K562 (cell line): Measurements from ENCODE around the gene C16orf92. TPM values are rescaled to one million over a fixed set of nuclear protein-coding genes. Genes with fewer than 3 reads are reported as not detected.

Experiments
- ATAC-seq: fragments of 200-7000 bp; cut with Tn5 transposase; 3 replicates; pipeline ENCODE4 v1.9.1; 2020; ENCODE audit warnings: moderate library complexity
- BruUV-seq: library from RNA; stranded (reverse); fragments of 400-500 nt; replicated peaks from 2 replicates; lab custom pipeline; 2021; lab: Mats Ljungman, UMichigan
- CTCF ChIA-PET: fragments of 300-600 bp; formaldehyde crosslinking; extraction: SDS; loops from one replicate; lab custom pipeline; 2021; ENCODE audit warnings: low intra/inter-chr PET ratio; lab: Yijun Ruan, JAX
- POLR2A ChIA-PET: fragments of 300-600, 350-650 bp; sonication (Branson Sonifier 250); formaldehyde crosslinking; extraction: SDS; loops from one replicate; lab custom pipeline; 2021; ENCODE audit warnings: antibody characterized with exemption, inconsistent platforms; lab: Yijun Ruan, JAX
- DNase-seq, 4 experiments: peaks; one replicate each; pipeline versions ENCODE4 v3.0.0 to v3.0.0-alpha.2; 2011 to 2018; ENCODE audit warnings: low spot score in 3 of 4, mixed read lengths in 3 of 4; ENCODE audit errors: extremely low read depth in 1 of 4
- FAIRE-seq: peaks from 2 replicates; lab custom pipeline; 2011; peaks lifted over from hg19 to GRCh38; lab: Jason Lieb, UNC
- H2AFZ ChIP-seq: 2 replicates; pipeline ENCODE4 v1.6.0; 2011; ENCODE audit warnings: low read depth, low read length, control low read depth, inconsistent platforms
- H3K27ac ChIP-seq: fragments of 200-600 bp; 3 replicates; pipeline ENCODE4 v1.8.0; 2011; ENCODE audit warnings: low read depth, mild to moderate bottlenecking, control low read depth, inconsistent platforms, low read length, moderate library complexity, mixed read lengths; ENCODE audit errors: extremely low read depth
- H3K27me3 ChIP-seq, 2 experiments: fragments of 300-600 bp in 1 of 2; 2 replicates in 1 of 2; 3 replicates in 1 of 2; pipeline versions ENCODE4 v1.6.0 to v1.8.0; 2011; ENCODE audit warnings: inconsistent platforms in 2 of 2, low read length in 2 of 2, mild to moderate bottlenecking in 1 of 2, mixed read lengths in 1 of 2, moderate library complexity in 1 of 2; ENCODE audit not compliant: control insufficient read depth in 2 of 2, insufficient read depth in 2 of 2
- H3K36me3 ChIP-seq: fragments of 300-600 bp; 3 replicates; pipeline ENCODE4 v1.8.0; 2011; ENCODE audit warnings: mild to moderate bottlenecking, low read length, inconsistent platforms; ENCODE audit not compliant: control insufficient read depth, insufficient read depth
- H3K4me1 ChIP-seq, 2 experiments: fragments of 200-600 bp in 1 of 2; replicated peaks in 1 of 2; 2 replicates in 1 of 2; 3 replicates in 1 of 2; pipeline versions ENCODE4 v1.5.1 to v1.8.0; 2011; ENCODE audit warnings: inconsistent platforms in 2 of 2, low read length in 2 of 2, mild to moderate bottlenecking in 1 of 2, mixed read lengths in 1 of 2, moderate library complexity in 1 of 2; ENCODE audit not compliant: control insufficient read depth in 2 of 2, insufficient read depth in 2 of 2
- H3K4me2 ChIP-seq: 2 replicates; pipeline ENCODE4 v1.6.1; 2011; ENCODE audit warnings: low read length, control low read depth, inconsistent platforms, mixed read lengths; ENCODE audit not compliant: insufficient read depth
- H3K4me3 ChIP-seq: fragments of 200-600 bp; sonication (generic), shearing (Covaris generic); 2 replicates; pipeline ENCODE4 v1.5.1; 2016; ENCODE audit warnings: control low read depth, inconsistent platforms
- H3K79me2 ChIP-seq: fragments of 200-600 bp; 3 replicates; pipeline ENCODE4 v1.8.0; 2011; ENCODE audit warnings: low read length, inconsistent platforms; ENCODE audit not compliant: control insufficient read depth, insufficient read depth
- H3K9ac ChIP-seq, 2 experiments: 2 replicates each; pipeline versions ENCODE4 v1.6.0 to v1.6.1; 2011; ENCODE audit warnings: low read depth in 2 of 2, low read length in 2 of 2, control low read depth in 1 of 2, inconsistent platforms in 1 of 2, mild to moderate bottlenecking in 1 of 2, mixed read lengths in 1 of 2; ENCODE audit not compliant: insufficient read depth in 1 of 2
- H3K9me1 ChIP-seq: one replicate; pipeline ENCODE4 v1.6.0; 2011; ENCODE audit warnings: inconsistent platforms, mild to moderate bottlenecking, low read length, moderate library complexity; ENCODE audit not compliant: control insufficient read depth, insufficient read depth
- H3K9me3 ChIP-seq: replicated peaks from 2 replicates; pipeline ENCODE4 v1.5.1; 2011; ENCODE audit warnings: low read depth, low read length, inconsistent platforms; ENCODE audit not compliant: control insufficient read depth, insufficient read depth
- H4K20me1 ChIP-seq: replicated peaks from 2 replicates; pipeline ENCODE4 v1.6.1; 2011; ENCODE audit warnings: low read length, inconsistent platforms, mixed read lengths; ENCODE audit not compliant: control insufficient read depth, insufficient read depth
- RFX1 ChIP-seq: fragments of 450-650 bp; IDR thresholded peaks from 2 replicates; pipeline ENCODE4 v1.6.1; 2016; ENCODE audit warnings: mild to moderate bottlenecking, moderate library complexity
- ZNF184 ChIP-seq: sonication (generic); formaldehyde crosslinking; IDR thresholded peaks from 2 replicates; pipeline ENCODE4 v1.5.0; 2020; ENCODE audit warnings: missing genetic modification reagents
- ZNF23 ChIP-seq: fragments of 250-450 bp; sonication (Bioruptor Pico); IDR thresholded peaks from 2 replicates; pipeline ENCODE4 v1.4.0; 2020; ENCODE audit warnings: mild to moderate bottlenecking
- WGBS: fragments of 100-300 bp; shearing (Covaris generic); methylation state at CpG from one replicate; pipeline ENCODE4 v1.1.6; 2016; ENCODE audit warnings: low coverage, mixed read lengths; ENCODE audit not compliant: insufficient coverage; ENCODE audit errors: missing lambda C conversion rate; 5-methylcytosine and 5-hydroxymethylcytosine counted together
- in situ Hi-C: fragments of 300-500 bp; cut with MboI; formaldehyde crosslinking; loops from 4 replicates; pipeline ENCODE4 v1.15.0; 2018; ENCODE audit warnings: inconsistent platforms, mixed read lengths
- intact Hi-C: fragments of 100-400 bp; cut with micrococcal nuclease; formaldehyde crosslinking; loops from 2 replicates; pipeline ENCODE4 v1.14.2; 2022
- polyA plus RNA-seq, 8 experiments: library from polyadenylated mRNA; depleted of rRNA in 4 of 8; stranded (reverse) in 5 of 8; unstranded in 3 of 8; fragments of >200 nt; fragmentation: Nextera tagmentation in 2 of 8; fragmentation: Illumina TruSeq in 1 of 8; extraction: Ambion mirVana in 2 of 8; extraction: Trizol in 1 of 8; gene quantifications; 2 replicates each; pipeline versions ENCODE4 v1.2.1 to v1.2.3, GENCODE V29; 2011 to 2014; ENCODE audit warnings: inconsistent platforms in 1 of 8, missing spikeins in 1 of 8
- total RNA-seq, 7 experiments: library from RNA; depleted of rRNA in 6 of 7; stranded (reverse); fragments of >200 nt in 6 of 7; fragmentation: Illumina TruSeq in 2 of 7; extraction: Trizol in 2 of 7; gene quantifications; 2 replicates each; pipeline versions ENCODE4 v1.2.1 to v1.2.3, GENCODE V29; 2011 to 2021; ENCODE audit warnings: low replicate concordance in 1 of 7
- TF ChIP-seq, protein P1 (sequence below): sonication (generic); formaldehyde crosslinking; IDR thresholded peaks from 2 replicates; pipeline ENCODE4 v1.9.0; 2022; ENCODE audit warnings: mild to moderate bottlenecking, missing genetic modification reagents
- TF ChIP-seq, protein P2 (sequence below): sonication (generic); IDR thresholded peaks from 2 replicates; pipeline ENCODE4 v1.6.1; 2016
- TF ChIP-seq, protein P3 (sequence below): fragments of 450-650 bp; formaldehyde crosslinking; IDR thresholded peaks from 2 replicates; pipeline ENCODE4 v1.4.0; 2020; ENCODE audit warnings: mild to moderate bottlenecking, moderate library complexity
- TF ChIP-seq, protein P4 (sequence below), 2 experiments: fragments of 450-650 bp in 1 of 2; sonication (generic) in 1 of 2; formaldehyde crosslinking in 1 of 2; IDR thresholded peaks; 2 replicates each; pipeline versions ENCODE4 v1.7.1 to v1.9.0; 2016 to 2022; ENCODE audit warnings: inconsistent platforms in 1 of 2, mild to moderate bottlenecking in 1 of 2, missing genetic modification reagents in 1 of 2

C16orf92 gene
- total and polyA plus RNA-seq, 9 of the 15 experiments (the other 6 are each of a cell fraction or from before 2014, with no cell fraction given), result not detected

DNA sequence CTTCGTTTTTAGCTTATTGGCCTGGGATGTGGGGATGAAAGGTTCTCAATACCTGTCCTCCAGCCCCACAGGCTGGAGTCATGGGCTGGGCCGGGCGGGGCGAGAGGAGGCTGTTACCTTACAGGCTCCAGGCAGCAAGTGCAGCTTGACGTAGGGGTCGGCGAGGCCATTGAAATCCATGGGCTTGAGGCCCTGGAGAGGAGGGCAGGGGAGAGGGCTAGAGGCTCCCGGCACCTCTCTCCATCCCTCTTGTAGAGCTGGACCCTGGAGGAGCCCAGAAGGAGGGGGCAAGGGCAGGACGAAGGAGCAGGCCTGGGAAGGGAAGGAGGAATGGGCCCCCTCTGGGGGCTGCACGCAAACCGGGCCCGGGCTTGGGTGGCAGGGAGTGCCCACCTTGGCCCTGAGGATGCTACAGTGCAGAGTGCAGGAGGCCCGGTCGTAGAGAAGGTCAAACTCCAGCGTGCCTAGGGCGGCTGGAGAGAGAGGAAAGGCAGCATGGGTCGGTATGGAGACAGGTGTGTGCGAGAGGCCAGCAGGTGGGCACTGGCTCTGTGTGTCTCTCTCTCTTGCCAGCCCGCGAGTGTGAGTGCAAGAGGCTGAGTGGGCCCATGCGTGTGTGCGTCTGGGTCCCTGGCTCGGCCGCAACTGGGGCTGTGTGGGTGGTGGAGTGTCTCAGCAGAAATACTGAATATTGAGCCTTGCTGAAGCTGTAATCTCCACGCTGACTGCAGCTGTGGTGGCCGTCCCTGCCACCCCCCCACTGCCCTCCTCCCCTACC lies 13.7 kb upstream of the C16orf92 start:
- peaks cover 0 to 67% of the 10 kb centered on the region in 2 experiments; a peak in 2 of 5 replicates for H3K4me1 ChIP-seq
- intact Hi-C loops (loop anchor here (5.0 kb wide), 1 partner anchor 147 kb away; the partner anchor contains the start of gene CDIPT), in situ Hi-C loops (no loop called here)
- BruUV-seq, result no TSS peak
- H4K20me1 ChIP-seq, result peaks cover 5% of the 10 kb centered on the region; the same call in 1 of the 2 replicates
- no peak overlapping the region for H2AFZ ChIP-seq
- ChIA-PET CTCF (no interaction called here), POLR2A (interaction anchor here (0.6 to 1.4 kb wide), 3 partner anchors 13 to 36 kb away, joined by 3 read pairs; partner anchors contain the start of genes INO80E and TAOK2)
- ATAC-seq (no peak), FAIRE-seq (no peak), DNase-seq (no peak)
- H3K9ac ChIP-seq, result peak overlapping the region in 1 of 2 experiments; percentile 52; a peak in 1 of 4 replicates
- H3K36me3 ChIP-seq, result peaks cover 2% of the 10 kb centered on the region; the same call in 1 of the 3 replicates
- 10% methylated on average over 14 of the region's 26 CpGs for WGBS
- H3K9me3 ChIP-seq, result no peaks in the 10 kb centered on the region
- H3K4me3 ChIP-seq, result no peak overlapping the region
- H3K4me2 ChIP-seq, result no peak overlapping the region
- H3K79me2 ChIP-seq, result no peaks in the 10 kb centered on the region
- H3K9me1 ChIP-seq, result no peaks in the 10 kb centered on the region
- H3K27me3 ChIP-seq, result peaks cover 0 to 9% of the 10 kb centered on the region in 2 experiments; a peak in 3 of 5 replicates
- H3K27ac ChIP-seq, result no peak overlapping the region
- TF ChIP-seq ZNF23 (CRISPR knock-in tag) (no peak), RFX1 (no peak), ZNF184 (CRISPR knock-in tag) (no peak)
- TF ChIP-seq, protein P1, sequence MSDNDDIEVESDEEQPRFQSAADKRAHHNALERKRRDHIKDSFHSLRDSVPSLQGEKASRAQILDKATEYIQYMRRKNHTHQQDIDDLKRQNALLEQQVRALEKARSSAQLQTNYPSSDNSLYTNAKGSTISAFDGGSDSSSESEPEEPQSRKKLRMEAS (CRISPR knock-in tag), result no peak
- TF ChIP-seq, protein P2, sequence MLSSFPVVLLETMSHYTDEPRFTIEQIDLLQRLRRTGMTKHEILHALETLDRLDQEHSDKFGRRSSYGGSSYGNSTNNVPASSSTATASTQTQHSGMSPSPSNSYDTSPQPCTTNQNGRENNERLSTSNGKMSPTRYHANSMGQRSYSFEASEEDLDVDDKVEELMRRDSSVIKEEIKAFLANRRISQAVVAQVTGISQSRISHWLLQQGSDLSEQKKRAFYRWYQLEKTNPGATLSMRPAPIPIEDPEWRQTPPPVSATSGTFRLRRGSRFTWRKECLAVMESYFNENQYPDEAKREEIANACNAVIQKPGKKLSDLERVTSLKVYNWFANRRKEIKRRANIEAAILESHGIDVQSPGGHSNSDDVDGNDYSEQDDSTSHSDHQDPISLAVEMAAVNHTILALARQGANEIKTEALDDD, result no peak
- TF ChIP-seq, protein P3, sequence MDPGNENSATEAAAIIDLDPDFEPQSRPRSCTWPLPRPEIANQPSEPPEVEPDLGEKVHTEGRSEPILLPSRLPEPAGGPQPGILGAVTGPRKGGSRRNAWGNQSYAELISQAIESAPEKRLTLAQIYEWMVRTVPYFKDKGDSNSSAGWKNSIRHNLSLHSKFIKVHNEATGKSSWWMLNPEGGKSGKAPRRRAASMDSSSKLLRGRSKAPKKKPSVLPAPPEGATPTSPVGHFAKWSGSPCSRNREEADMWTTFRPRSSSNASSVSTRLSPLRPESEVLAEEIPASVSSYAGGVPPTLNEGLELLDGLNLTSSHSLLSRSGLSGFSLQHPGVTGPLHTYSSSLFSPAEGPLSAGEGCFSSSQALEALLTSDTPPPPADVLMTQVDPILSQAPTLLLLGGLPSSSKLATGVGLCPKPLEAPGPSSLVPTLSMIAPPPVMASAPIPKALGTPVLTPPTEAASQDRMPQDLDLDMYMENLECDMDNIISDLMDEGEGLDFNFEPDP (CRISPR knock-in tag), result no peak
- TF ChIP-seq, protein P4, sequence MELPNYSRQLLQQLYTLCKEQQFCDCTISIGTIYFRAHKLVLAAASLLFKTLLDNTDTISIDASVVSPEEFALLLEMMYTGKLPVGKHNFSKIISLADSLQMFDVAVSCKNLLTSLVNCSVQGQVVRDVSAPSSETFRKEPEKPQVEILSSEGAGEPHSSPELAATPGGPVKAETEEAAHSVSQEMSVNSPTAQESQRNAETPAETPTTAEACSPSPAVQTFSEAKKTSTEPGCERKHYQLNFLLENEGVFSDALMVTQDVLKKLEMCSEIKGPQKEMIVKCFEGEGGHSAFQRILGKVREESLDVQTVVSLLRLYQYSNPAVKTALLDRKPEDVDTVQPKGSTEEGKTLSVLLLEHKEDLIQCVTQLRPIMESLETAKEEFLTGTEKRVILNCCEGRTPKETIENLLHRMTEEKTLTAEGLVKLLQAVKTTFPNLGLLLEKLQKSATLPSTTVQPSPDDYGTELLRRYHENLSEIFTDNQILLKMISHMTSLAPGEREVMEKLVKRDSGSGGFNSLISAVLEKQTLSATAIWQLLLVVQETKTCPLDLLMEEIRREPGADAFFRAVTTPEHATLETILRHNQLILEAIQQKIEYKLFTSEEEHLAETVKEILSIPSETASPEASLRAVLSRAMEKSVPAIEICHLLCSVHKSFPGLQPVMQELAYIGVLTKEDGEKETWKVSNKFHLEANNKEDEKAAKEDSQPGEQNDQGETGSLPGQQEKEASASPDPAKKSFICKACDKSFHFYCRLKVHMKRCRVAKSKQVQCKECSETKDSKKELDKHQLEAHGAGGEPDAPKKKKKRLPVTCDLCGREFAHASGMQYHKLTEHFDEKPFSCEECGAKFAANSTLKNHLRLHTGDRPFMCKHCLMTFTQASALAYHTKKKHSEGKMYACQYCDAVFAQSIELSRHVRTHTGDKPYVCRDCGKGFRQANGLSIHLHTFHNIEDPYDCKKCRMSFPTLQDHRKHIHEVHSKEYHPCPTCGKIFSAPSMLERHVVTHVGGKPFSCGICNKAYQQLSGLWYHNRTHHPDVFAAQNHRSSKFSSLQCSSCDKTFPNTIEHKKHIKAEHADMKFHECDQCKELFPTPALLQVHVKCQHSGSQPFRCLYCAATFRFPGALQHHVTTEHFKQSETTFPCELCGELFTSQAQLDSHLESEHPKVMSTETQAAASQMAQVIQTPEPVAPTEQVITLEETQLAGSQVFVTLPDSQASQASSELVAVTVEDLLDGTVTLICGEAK (IDR thresholded peaks at IDR 0.05), result no peak
- TF ChIP-seq, protein P4 (CRISPR knock-in tag; IDR thresholded peaks at IDR 0.05), result no peak
